GM10266 (cell line): ENCODE measurements around the gene NIPBL.
"Not testable (repeated sequence)": the region's sequence is repeated elsewhere in the genome, so short reads cannot be mapped to it uniquely, and the experiment has no call there.

ENCODE experiments used
- DNase-seq: peaks from one replicate; pipeline ENCODE4 v3.0.0; 2012; ENCODE audit errors: extremely low spot score
- TF ChIP-seq, protein P1 (sequence below): IDR thresholded peaks from 2 replicates; pipeline ENCODE4 v1.5.1; 2012; ENCODE audit warnings: mild to moderate bottlenecking, low read depth; ENCODE audit not compliant: control insufficient read depth, insufficient read depth; ENCODE audit errors: missing control alignments

The NIPBL gene

DNA sequence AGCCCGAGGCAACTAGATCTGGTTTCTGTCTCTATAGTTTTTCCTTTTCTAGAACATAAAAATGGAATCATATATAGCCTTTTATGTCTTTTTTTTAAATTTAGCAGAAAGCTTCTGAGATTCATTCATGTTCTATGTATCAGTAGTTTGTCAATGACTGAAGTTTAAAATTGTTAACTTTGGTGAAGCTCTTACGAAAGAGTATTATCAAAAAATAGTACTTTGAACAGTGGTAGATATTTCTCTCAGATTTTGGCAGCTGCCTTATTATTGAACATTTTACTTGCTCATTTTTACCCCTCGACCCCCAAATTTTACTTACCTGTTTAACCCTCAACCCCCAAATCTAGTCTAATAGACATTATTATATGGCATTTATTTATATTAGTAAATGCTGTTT lies 10.2 kb downstream of the NIPBL start:
- TF ChIP-seq, protein P1, sequence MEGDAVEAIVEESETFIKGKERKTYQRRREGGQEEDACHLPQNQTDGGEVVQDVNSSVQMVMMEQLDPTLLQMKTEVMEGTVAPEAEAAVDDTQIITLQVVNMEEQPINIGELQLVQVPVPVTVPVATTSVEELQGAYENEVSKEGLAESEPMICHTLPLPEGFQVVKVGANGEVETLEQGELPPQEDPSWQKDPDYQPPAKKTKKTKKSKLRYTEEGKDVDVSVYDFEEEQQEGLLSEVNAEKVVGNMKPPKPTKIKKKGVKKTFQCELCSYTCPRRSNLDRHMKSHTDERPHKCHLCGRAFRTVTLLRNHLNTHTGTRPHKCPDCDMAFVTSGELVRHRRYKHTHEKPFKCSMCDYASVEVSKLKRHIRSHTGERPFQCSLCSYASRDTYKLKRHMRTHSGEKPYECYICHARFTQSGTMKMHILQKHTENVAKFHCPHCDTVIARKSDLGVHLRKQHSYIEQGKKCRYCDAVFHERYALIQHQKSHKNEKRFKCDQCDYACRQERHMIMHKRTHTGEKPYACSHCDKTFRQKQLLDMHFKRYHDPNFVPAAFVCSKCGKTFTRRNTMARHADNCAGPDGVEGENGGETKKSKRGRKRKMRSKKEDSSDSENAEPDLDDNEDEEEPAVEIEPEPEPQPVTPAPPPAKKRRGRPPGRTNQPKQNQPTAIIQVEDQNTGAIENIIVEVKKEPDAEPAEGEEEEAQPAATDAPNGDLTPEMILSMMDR: no peak
- no peak for DNase-seq

DNA sequence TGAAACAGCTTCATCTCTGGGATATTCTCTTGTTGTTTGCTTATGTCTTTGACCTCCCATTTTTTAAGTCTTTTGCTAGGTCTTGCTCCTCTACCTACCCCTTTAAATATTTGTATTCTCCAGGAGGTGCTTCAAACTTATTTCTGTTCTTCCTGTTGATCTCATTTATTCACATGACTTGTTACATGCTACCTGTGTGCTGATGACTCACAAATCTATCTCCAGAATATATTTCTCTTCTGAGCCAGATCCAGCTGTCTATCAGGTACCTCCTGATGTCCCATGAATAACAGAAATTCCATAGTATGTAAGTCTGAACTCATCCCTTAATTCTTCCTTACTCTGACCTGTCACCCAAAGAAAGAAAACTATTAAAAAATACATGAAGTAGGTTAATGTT lies 11.0 kb downstream of the NIPBL start:
- TF ChIP-seq, protein P1: no peak
- DNase-seq: no peak

DNA sequence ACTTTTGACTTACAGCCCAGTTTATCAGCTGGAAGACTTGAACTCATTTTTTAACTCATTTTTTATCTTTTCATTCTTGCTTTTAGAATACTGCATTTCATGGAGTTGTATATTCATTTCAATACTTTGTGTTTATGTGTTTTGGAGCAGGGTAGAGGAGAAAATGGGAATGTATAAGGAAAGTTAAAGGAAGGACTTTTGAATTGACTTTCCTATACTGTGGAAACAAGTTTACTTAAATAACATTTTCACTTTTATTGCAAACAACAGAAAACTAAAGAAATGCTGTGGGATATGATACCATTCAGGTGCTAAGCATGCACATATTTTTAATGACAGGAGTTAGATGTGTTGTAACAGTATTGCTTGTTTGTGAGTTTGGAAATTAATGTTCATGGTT lies 11.7 kb downstream of the NIPBL start:
- no peak for DNase-seq
- TF ChIP-seq, protein P1: no peak

DNA sequence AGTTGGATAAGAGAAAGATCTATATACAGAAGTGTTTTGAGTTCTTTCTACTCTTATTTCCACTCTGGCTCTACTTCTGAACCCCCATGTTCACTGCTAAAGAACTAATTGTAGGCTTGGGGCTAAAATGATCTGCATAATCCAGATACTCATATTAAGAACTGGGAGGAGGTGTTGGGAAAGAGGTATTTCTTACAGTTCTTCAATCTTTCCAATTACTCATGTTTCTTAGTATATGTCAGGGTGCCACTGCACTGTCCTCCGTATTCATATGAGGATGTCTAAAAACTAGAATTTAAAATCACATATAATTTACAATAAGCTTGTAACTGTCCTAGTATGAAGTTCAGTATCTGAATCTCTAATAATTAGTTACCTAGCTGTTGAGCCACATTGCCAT lies 12.7 kb downstream of the NIPBL start:
- DNase-seq: no peak
- TF ChIP-seq, protein P1: no peak

DNA sequence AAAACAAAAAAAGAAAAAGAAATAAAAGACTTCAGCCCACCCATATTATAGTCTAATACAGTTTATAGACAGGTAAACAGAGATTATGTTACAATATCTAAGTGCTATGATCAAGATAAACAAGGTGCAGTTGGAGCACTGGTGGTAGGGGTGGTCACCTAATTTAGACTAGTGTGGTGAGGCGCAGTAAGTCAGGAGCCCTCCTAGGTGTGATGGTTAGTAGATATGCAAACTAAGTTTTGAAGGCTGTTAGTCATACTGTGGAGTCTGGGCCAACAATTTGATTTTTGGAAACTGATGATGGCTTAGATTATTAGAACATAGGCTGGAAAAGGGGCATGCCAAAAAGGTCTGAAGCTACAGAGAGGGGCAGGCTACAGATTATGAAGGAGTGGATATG lies 14.7 kb downstream of the NIPBL start:
- no peak for DNase-seq

DNA sequence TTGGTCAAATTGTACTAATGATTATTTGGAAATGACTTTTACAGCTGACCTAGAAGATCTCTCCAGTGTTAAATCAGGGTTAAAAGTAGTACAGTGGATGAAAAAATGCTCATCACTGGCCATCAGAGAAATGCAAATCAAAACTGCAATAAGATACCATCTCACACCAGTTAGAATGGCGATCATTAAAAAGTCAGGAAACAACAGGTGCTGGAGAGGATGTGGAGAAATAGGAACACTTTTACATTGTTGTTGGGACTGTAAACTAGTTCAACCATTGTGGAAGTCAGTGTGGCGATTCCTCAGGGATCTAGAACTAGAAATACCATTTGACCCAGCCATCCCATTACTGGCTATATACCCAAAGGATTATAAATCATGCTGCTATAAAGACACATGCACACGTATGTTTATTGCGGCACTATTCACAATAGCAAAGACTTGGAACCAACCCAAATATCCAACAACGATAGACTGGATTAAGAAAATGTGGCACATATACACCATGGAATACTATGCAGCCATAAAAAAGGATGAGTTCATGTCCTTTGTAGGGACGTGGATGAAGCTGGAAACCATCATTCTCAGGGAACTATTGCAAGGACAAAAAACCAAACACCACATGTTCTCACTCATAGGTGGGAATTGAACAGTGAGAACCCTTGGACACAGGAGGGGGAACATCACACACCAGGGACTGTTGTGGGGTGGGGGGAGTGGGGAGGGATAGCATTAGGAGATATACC lies 15.7 kb downstream of the NIPBL start:
- not testable (repeated sequence) for DNase-seq

More for the DNA sequence above, 14.7 kb downstream of the NIPBL start:
- TF ChIP-seq, protein P1: no peak

DNA sequence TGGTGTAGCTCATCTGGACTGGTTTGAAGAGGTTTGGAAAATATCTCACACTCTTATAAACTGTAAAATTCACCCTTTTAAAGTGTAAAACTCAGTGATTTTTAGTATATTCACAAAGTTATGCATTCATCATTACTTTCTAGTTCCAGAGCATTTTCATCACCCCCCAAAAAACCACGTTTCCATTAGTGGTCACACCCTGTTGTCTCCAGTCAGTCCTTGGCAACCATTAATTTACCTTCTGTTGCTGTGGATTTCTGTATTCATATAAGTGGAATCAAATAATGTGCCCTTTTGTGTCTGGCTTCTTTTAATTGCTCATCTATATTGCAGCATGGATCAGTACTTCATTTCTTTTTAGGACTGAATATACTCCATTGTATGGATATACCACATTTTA lies 18.4 kb downstream of the NIPBL start:
- TF ChIP-seq, protein P1: no peak
- DNase-seq: no peak

DNA sequence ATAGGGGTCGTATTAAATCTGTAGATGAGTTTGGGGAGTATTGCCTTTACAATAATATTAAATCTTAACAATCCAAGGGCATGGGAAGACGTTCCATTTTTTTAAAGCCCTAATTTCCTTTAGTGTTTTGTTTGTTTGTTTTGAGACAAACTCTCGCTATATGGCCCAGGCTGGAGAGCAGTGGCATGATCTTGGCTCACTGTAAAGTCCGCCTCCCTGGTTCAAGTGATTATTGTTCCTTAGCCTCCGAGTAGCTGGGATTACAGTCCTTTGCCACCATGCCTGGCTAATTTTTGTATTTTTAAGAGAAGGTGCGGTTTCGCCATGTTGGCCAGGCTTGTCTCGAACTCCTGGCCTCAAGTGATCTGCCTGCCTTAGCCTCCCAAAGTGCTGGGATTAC lies 19.9 kb downstream of the NIPBL start:
- TF ChIP-seq, protein P1: no peak

More for the DNA sequence above, 19.9 kb downstream of the NIPBL start:
- DNase-seq: no peak
